Measurements from ENCODE around the gene COQ10B. TPM values are rescaled to one million over a fixed set of nuclear protein-coding genes. Genes with fewer than 3 reads are reported as not detected.
"Not testable (repeated sequence)": the region's sequence is repeated elsewhere in the genome, so short reads cannot be mapped to it uniquely, and the experiment has no call there.

The COQ10B gene
- total RNA-seq, 1 donor from 2014 or later, result 20.6 TPM

GRCh38 chr2:197442857-197443256, 10.5 kb upstream of the COQ10B start:
- DNase-seq, result no peak
- intact Hi-C loops (cut with DNase I), result no loop called here
- ATAC-seq (ENCODE audit: poor library complexity), result peak; percentile 80

GRCh38 chr2:197445746-197446145, 7.6 kb upstream of the COQ10B start:
- no peak for DNase-seq
- no peak for ATAC-seq (ENCODE audit: poor library complexity)
- intact Hi-C loops (cut with DNase I), result no loop called here

GRCh38 chr2:197446844-197447243, 6.5 kb upstream of the COQ10B start:
- intact Hi-C loops (cut with DNase I), result no loop called here
- no peak for ATAC-seq (ENCODE audit: poor library complexity)

GRCh38 chr2:197450465-197450864, 2.9 kb upstream of the COQ10B start:
- intact Hi-C loops (cut with DNase I), result no loop called here
- DNase-seq, result no peak
- no peak for ATAC-seq (ENCODE audit: poor library complexity)

More at GRCh38 chr2:197446844-197447243, 6.5 kb upstream of the COQ10B start:
- DNase-seq, result no peak

- ATAC-seq (ENCODE audit: poor library complexity); intact Hi-C loops (cut with DNase I); DNase-seq: not testable (repeated sequence)
Observed at GRCh38 chr2:197450935-197451358, 2.4 kb upstream of the COQ10B start.

- ATAC-seq (ENCODE audit: poor library complexity), result peak; percentile 39
Observed at GRCh38 chr2:197452754-197453122, 614 bp upstream of the COQ10B start.

GRCh38 chr2:197453914-197454398, 604 bp downstream of the COQ10B start:
- ATAC-seq (ENCODE audit: poor library complexity) (peak; percentile 73), DNase-seq (no peak)
- intact Hi-C loops (cut with DNase I), result no loop called here

More at GRCh38 chr2:197452754-197453122, 614 bp upstream of the COQ10B start:
- intact Hi-C loops (cut with DNase I), result no loop called here
- no peak for DNase-seq

- intact Hi-C loops (cut with DNase I), result no loop called here
- DNase-seq, result no peak
- no peak for ATAC-seq (ENCODE audit: poor library complexity)
Observed at GRCh38 chr2:197454923-197455322, 1.6 kb downstream of the COQ10B start.

GRCh38 chr2:197455428-197455827, 2.1 kb downstream of the COQ10B start:
- intact Hi-C loops (cut with DNase I), result no loop called here
- ATAC-seq (ENCODE audit: poor library complexity) (no peak), DNase-seq (no peak)

- DNase-seq (no peak), ATAC-seq (ENCODE audit: poor library complexity) (no peak)
- intact Hi-C loops (cut with DNase I), result loop anchor here (5.0 kb wide), 1 partner anchor 38 kb away; no protein-coding TSS in a partner anchor
Observed at GRCh38 chr2:197460649-197461048, 7.3 kb downstream of the COQ10B start.

- no peak for ATAC-seq (ENCODE audit: poor library complexity)
- no peak for DNase-seq
- intact Hi-C loops (cut with DNase I), result loop anchor here (5.0 kb wide), 1 partner anchor 39 kb away; no protein-coding TSS in a partner anchor
Observed at GRCh38 chr2:197461057-197461456, 7.7 kb downstream of the COQ10B start.

- intact Hi-C loops (cut with DNase I), result loop anchor here (5.0 kb wide), 1 partner anchor 42 kb away; no protein-coding TSS in a partner anchor
- no peak for DNase-seq
- no peak for ATAC-seq (ENCODE audit: poor library complexity)
Observed at GRCh38 chr2:197464175-197464574, 10.8 kb downstream of the COQ10B start.

- intact Hi-C loops (cut with DNase I), result no loop called here
- DNase-seq (no peak), ATAC-seq (ENCODE audit: poor library complexity) (no peak)
Observed at GRCh38 chr2:197472166-197472565, 18.8 kb downstream of the COQ10B start.

- ATAC-seq (ENCODE audit: poor library complexity) (no peak), DNase-seq (no peak)
- intact Hi-C loops (cut with DNase I), result no loop called here
Observed at GRCh38 chr2:197477797-197478196, 24.4 kb downstream of the COQ10B start.

GRCh38 chr2:197480165-197481036, 27.0 kb downstream of the COQ10B start:
- ATAC-seq (ENCODE audit: poor library complexity), result no peak
- no peak for DNase-seq
- intact Hi-C loops (cut with DNase I), result loop anchor here (10.0 kb wide), 1 partner anchor 76 kb away; no protein-coding TSS in a partner anchor

- not testable (repeated sequence) for ATAC-seq (ENCODE audit: poor library complexity); DNase-seq
- intact Hi-C loops (cut with DNase I), result loop anchor here (10.0 kb wide), 1 partner anchor 79 kb away; no protein-coding TSS in a partner anchor
Observed at GRCh38 chr2:197484248-197484647, 30.9 kb downstream of the COQ10B start.

GRCh38 chr2:197486175-197486574, 32.8 kb downstream of the COQ10B start:
- intact Hi-C loops (cut with DNase I), result loop anchor here (10.0 kb wide), 1 partner anchor 81 kb away; no protein-coding TSS in a partner anchor
- ATAC-seq (ENCODE audit: poor library complexity) (no peak), DNase-seq (no peak)

GRCh38 chr2:197487385-197487784, 34.0 kb downstream of the COQ10B start:
- intact Hi-C loops (cut with DNase I), result loop anchor here (10.0 kb wide), 1 partner anchor 83 kb away; no protein-coding TSS in a partner anchor
- ATAC-seq (ENCODE audit: poor library complexity), result no peak

GRCh38 chr2:197495433-197496134, 42.2 kb downstream of the COQ10B start:
- DNase-seq, result no peak
- no peak for ATAC-seq (ENCODE audit: poor library complexity)
- intact Hi-C loops (cut with DNase I), result no loop called here

More at GRCh38 chr2:197487385-197487784, 34.0 kb downstream of the COQ10B start:
- DNase-seq, result no peak
